Non-pigmented ciliary epithelial cell (primary cell): ENCODE results near the gene CACNA1E.

Experiments
- DNase-seq: peaks from one replicate; pipeline ENCODE4 v3.0.0-alpha.2; 2010; ENCODE audit warnings: low read depth

Gene CACNA1E

GRCh38 chr1:181485287-181486097 lies 2.2 kb downstream of the CACNA1E start:
- DNase-seq: no peak

DNA sequence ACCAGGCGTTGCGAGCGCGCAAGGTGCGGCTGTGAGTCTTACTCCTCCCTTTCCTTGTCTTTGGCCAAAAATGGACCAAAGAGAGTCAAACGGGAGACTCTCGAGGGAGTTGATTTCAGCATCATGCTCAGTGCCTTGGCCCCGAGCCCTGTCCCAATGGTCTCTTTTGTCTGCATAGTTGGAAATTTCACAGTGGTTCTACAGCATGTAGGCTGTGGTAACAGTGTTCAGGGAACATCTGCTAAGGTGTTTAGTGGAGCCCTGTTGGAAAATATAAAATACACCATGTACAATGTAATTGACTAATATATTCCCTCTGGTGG lies 2.7 kb downstream of the CACNA1E start:
- DNase-seq: no peak

- no peak for DNase-seq
These were observed 5.5 kb downstream of the CACNA1E start for GRCh38 chr1:181488866-181489265.

- no peak for DNase-seq
These were observed 7.0 kb downstream of the CACNA1E start for GRCh38 chr1:181490276-181490675.

DNA sequence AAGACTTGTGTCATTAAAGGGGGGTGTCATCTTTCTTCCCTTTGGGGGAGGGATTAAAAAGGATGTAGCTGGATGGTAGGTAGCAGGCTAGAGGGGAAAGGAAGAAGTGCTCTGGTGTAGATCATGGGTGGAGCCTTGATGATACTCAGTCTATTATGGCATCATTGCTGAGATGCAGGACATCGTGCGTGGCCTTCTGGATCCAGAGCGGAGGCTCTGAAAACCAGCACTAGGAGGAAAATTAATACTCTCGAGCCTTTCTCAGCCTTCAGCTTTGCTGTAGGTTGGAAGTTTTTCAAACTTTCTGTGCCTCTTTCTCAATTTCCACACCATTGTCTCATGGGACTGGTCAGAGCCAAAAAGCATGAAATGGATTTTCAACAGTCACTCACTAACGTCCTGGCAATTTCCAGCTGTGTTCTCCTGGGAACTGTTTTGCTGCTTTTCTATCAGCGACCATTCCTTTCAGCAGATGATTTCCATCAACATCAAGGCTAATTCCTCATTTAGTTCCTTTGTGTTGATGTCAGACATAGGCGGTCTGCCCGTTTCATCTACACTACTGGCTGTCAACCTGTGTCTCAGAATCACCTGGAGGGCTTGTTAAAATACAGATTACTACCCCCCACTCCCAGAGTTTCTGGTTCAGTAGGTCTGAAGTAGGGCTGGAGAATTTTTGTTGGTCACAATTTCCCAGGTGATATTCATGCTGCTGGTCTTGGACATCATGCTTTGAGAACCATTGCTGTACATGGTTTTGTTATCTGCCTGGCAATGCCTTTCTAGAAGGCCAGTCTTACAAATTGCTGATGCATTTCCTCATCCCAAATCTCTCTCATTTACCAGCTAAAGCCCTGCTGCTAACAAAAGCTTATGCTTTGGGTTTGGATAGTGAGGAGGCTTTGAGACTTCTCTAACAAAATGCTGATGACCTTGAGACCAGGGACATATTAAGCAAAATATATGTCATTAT lies 7.7 kb downstream of the CACNA1E start:
- DNase-seq: no peak

DNA sequence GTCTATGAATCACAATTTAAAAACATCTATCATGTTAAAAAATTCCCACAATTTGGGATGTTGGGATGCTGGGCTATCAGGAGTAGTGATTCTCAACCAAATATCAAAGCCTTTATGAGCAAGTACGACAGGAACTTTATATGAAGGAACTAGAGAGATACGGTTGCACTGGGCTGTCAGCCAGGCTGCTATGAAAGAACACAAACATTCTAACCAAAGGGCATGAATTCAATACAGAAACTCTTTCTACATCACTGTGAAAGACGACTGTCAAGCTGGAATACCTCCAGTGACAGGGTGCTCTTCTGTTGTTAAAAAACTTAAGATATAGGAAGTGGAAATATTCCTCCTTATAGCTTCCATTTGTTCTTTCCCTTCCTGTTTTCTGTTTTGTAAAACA lies 9.8 kb downstream of the CACNA1E start:
- DNase-seq: no peak

- DNase-seq: no peak
These were observed 10.6 kb downstream of the CACNA1E start for GRCh38 chr1:181493885-181494284.

DNA sequence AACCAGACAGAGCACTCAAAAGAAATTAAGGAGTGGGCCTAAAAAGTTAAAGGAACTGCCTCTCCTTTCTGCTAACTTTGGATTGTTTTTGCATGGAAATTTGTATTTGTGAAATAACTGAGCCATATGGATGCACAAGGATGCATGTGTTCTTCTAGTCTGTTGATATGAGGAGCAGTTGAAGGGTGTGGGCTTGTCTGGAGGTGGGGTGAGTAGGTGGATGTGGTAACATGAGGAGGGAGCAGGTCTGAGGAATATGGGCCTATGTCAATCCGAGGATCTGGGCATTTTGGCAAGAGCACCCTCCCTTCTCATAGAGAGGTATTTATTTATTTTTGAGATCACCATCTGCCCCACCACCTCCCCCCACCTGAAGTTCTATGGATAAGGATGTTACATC lies 13.4 kb downstream of the CACNA1E start:
- no peak for DNase-seq

GRCh38 chr1:181497870-181498269 lies 14.6 kb downstream of the CACNA1E start:
- no peak for DNase-seq

GRCh38 chr1:181499825-181500224 lies 16.5 kb downstream of the CACNA1E start:
- DNase-seq: no peak

- no peak for DNase-seq
These were observed 17.3 kb downstream of the CACNA1E start for GRCh38 chr1:181500636-181501035.

- DNase-seq: no peak
These were observed 18.3 kb downstream of the CACNA1E start for GRCh38 chr1:181501612-181502011.

DNA sequence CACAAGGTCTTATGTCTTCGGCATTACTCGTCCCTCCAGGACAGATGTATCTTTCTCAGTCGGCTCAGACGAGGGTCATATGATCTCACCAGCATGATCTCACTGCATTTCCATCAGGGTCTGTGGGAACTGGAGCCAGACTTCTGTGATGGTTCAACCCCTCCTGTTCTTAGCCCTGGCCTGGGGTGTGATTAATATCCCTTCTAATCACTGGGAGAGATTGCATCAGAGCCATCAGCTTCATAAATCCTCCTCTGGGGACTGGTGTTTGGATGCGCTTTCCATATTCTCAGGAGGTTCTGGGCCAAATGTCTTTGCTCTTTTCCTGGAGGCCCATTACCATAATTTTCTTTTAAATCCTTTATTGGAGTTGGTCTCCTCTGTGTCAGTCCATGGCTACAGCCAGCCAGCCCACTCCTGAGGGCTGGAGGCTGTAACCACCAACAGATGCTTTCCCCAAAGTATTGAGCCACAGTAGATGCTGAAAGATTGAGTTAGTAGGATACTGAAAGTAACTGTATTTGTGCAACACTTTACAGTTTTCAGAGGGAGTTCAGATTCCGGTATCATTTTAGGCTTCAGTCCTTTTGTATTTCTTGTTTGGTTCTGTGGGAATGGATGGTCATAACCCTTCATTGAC lies 20.0 kb downstream of the CACNA1E start:
- no peak for DNase-seq

DNA sequence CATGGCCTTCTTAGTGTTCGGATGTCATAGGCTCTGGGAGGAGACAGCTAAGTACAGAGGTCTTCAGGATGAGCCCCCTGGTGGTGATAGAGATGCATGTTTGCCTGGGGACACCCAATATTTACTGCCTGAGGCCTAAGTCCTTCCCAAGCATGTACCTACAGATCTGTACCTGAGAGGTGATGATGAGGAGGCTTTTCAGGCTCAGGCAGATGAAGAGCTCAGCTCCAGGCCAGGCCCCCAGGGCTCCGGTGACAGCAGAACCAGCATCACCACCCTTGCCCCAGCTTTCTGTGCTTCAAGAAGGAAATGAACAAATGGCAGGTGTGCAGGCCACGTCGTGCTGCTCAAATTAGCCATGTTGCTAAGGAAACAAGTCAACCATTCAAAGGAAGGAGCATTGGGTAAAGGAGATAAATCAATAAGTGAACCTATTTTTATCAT lies 21.1 kb downstream of the CACNA1E start:
- DNase-seq: no peak

DNA sequence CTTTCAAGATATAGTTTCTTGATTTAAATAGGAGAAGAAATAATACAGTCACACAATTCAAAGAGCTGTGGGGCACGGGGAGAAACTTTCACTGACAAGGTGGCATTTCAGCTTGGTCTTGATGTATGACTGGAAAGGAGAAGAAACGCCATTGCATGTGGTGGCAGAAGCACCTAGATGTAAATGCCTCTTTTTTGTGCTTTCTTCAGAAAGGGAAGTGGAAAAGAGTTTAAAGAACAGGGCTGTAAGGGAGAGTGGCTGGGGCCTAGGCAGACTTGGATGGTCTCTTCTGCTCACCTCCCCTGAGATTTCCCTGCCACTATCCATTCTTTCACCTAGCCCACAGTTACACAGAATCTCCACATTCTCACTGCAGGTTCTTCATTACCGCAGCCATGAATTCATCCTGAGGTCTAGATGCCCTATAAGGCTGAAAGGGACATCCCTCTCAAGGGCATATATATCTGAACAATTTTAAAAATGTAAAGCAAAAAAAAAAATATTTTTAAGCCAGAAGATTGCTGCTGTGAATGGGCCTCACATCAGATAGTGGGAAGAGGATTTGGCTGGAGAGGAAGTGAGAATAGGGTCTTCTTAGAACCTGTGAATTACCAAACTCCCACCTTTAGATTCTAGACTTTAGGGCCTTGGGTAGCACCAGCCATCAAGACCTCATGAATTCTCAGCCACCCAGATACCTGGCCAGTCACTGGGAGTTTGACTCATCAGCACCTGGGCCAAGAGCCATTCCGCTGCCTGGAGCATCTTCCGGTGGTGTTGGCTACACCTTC lies 23.4 kb downstream of the CACNA1E start:
- no peak for DNase-seq

DNA sequence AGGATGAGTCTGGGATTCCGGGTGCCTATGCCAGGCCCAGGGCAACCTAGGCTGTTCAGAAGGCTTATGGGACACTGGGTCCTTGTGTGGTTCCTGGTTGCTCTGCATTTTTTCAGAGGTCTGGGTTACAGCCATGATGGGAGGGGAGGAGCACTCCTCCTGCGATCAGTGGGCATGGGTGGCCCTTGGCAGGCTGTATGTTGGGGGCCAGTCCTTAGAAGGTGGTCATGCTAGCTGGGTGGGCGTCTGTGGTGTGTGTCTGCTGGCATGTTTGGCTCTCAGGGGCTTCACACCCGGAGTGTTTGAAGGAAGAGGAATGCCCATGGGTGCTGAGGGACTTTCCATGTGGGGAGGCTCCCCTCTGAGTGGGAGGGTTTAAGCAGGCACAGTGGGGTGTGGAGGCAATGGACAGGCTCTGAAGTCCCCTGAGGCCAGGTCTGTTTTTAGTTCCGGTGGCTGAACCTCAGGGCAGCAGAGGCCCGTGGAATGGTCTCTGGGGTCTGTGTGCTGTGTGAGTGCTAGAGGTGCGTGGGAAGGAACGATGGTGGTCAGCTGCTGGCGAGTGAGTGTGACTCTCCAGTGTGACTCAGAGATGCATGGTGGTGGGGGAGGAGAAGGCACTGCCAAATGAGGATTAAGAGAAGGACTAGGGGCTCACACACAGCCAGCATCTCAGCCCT lies 25.3 kb downstream of the CACNA1E start:
- DNase-seq: no peak

DNA sequence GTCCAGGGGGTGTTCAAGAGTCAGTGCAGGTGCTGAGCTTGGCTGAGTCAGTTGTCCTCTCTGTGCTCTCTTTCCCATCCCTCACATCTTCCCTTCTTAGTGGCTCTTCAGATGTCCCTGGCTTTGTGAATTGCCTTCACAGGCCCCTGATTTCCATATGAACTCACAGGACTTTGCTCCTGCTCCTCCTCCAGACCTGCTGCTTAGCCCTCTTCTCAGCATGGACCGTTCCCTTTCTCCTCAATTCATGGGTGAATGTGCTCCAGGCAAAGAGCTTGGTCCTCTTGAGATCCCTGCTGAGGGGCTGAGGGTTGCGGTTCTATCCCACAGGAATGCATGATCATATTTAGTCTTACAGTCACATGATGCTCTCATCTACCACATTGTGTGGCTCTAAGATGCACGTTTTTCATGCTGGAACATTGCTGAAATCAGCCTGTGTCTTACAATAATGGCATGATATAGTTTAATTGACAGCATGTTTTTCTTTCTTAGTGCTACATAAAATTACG lies 30.5 kb downstream of the CACNA1E start:
- no peak for DNase-seq

DNA sequence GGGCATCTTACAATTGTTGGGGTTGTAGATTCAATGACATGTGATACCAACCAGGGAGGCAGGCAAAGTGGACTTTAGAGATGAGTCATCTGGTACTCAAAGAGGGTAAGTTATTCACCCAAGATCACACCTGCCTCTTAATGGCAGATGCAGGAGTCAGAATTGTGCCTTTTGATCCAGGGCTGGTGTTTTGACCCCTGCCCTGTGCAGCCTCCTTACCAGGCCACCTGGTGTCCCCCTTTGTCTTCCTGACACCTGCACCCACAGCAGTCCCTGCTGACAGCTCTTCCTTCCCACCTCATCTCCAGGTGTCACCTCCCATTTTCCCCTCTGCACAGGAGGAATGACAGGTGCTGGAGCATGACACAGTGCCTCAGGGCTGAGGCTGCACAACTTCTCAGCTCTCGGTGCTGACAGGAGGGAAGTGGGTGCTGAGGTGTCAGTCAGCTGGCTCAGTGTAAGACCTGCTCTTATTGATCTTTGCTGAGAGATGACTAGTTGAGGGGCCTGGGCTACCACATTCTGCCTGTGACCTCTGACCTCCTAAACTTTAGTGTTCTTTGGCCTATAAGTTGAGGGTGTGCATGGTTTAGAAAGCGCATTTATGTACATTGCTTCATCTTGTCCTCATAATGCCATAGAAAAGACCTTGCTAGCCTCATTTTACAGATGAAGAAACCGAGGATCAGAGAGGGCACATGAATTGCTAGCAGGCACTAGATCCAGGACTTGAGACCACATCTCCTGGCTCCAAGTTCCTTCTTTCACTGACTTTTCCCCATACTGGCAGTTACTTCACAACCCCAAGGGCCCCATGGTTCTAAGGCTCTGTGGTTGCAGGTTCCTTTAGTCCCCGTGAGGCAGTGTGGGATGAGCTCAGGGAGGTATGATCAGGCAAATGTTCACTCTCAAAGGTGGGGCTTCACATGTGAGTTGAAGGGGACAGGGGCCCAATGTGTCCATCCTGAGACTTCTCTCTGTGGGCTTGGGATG lies 31.3 kb downstream of the CACNA1E start:
- no peak for DNase-seq

- DNase-seq: no peak
These were observed 33.4 kb downstream of the CACNA1E start for GRCh38 chr1:181516706-181517105.
